ENCODE data around the gene RASGRF2.
"Not testable (repeated sequence)": the region's sequence is repeated elsewhere in the genome, so short reads cannot be mapped to it uniquely, and the experiment has no call there.

RASGRF2 gene

GRCh38 chr5:81251922-81252321 is 291.8 kb downstream of the RASGRF2 start:
- H3K9me3 ChIP-seq = no peaks in the 10 kb centered on the region
- no peak overlapping the region for H3K27ac ChIP-seq
- TF ChIP-seq CTCF (IDR thresholded peaks at IDR 0.05) = no peak
- no peak overlapping the region for H3K4me3 ChIP-seq (ENCODE audit: low read depth in 1 of 2, low read length in 1 of 2)
- H3K36me3 ChIP-seq = no peaks in the 10 kb centered on the region
- no peaks in the 10 kb centered on the region for H3K4me1 ChIP-seq (ENCODE audit: control insufficient read depth in 1 of 2, insufficient read depth in 1 of 2, low read depth in 1 of 2, low read length in 1 of 2)
- H3K27me3 ChIP-seq = no peaks in the 10 kb centered on the region

DNA sequence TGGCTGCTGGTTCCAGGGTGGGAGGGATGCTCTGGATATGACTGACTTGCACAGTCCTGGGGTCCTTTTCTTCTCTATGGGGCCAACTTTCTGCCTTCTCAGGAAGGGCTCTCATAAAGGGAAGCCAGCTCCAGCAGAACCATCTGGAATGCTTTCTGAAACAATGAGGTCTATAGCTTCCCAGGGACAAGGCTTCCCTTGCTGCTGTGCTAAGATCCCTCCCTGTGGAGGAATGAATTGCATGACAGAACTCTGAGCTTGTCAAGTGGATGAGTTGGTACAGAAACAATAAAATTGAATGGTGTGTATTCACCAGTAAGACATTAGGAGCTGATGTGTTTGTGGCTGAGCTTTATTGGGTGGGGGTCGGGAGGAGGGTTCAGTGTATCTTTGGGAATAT is 292.7 kb downstream of the RASGRF2 start:
- Histone ChIP-seq H3K9me3 (no peaks in the 10 kb centered on the region), H3K27ac (no peak overlapping the region), H3K36me3 (no peaks in the 10 kb centered on the region), H3K27me3 (no peaks in the 10 kb centered on the region), H3K4me1 (ENCODE audit: control insufficient read depth in 1 of 2, insufficient read depth in 1 of 2, low read depth in 1 of 2, low read length in 1 of 2) (peaks cover 0 to 1% of the 10 kb centered on the region in 2 experiments), H3K4me3 (ENCODE audit: low read depth in 1 of 2, low read length in 1 of 2) (no peak overlapping the region)
- TF ChIP-seq CTCF (IDR thresholded peaks at IDR 0.05) = no peak

DNA sequence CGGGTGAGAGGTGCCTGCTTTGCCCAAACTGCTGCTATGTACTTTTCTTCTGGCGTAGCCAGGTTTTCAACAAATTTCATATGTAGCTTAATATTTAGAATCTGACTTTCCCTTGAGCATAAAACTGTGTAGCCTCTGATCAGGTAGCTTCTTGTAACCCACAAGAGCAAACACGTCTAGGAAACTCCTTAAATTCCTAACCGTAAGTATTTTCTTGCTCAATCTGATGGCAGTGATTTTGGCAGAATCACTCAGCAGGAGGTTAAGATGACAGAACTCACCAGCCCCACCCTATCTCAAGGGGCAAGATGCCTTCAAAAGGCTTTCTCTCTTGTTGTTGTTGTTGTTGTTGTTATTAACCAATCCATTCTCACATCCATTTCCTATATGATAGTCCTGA is 293.7 kb downstream of the RASGRF2 start:
- Histone ChIP-seq H3K4me3 (ENCODE audit: low read depth in 1 of 2, low read length in 1 of 2) (no peak overlapping the region), H3K4me1 (ENCODE audit: control insufficient read depth in 1 of 2, insufficient read depth in 1 of 2, low read depth in 1 of 2, low read length in 1 of 2) (peaks cover 0 to 4% of the 10 kb centered on the region in 2 experiments), H3K9me3 (no peaks in the 10 kb centered on the region), H3K27ac (no peak overlapping the region), H3K27me3 (no peaks in the 10 kb centered on the region), H3K36me3 (no peaks in the 10 kb centered on the region)
- no peak for TF ChIP-seq CTCF (IDR thresholded peaks at IDR 0.05)

- H3K27ac ChIP-seq = no peak overlapping the region
- peaks cover 0 to 4% of the 10 kb centered on the region in 2 experiments for H3K4me1 ChIP-seq (ENCODE audit: control insufficient read depth in 1 of 2, insufficient read depth in 1 of 2, low read depth in 1 of 2, low read length in 1 of 2)
- no peaks in the 10 kb centered on the region for H3K27me3 ChIP-seq
- no peak overlapping the region for H3K4me3 ChIP-seq (ENCODE audit: low read depth in 1 of 2, low read length in 1 of 2)
- no peaks in the 10 kb centered on the region for H3K9me3 ChIP-seq
- TF ChIP-seq CTCF (IDR thresholded peaks at IDR 0.05) = no peak
- no peaks in the 10 kb centered on the region for H3K36me3 ChIP-seq
Observed at GRCh38 chr5:81254886-81255559, 294.9 kb downstream of the RASGRF2 start.

DNA sequence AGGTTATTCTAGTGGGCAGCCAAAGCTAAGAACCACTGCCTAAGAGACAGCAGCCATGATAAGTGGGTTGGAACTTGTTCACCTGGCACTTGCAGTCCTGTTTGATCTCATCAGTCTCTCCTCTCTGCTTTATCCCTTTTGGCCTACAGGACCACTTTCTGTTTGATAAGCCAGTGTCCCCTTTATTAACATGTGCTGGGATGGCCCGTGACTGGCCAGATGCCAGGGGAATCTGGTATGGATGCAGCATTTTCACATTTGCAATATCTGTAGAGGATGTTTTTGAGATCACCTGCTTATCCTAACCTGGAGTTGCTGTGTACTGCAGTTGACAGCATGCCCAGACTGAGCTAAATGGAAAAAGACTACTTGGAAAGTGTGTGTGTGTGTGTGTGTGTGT is 296.6 kb downstream of the RASGRF2 start:
- Histone ChIP-seq H3K36me3 (no peaks in the 10 kb centered on the region), H3K4me3 (ENCODE audit: low read depth in 1 of 2, low read length in 1 of 2) (no peak overlapping the region), H3K4me1 (ENCODE audit: control insufficient read depth in 1 of 2, insufficient read depth in 1 of 2, low read depth in 1 of 2, low read length in 1 of 2) (peaks cover 0 to 4% of the 10 kb centered on the region in 2 experiments), H3K27me3 (no peaks in the 10 kb centered on the region), H3K27ac (no peak overlapping the region), H3K9me3 (no peaks in the 10 kb centered on the region)
- TF ChIP-seq CTCF (IDR thresholded peaks at IDR 0.05) = no peak

DNA sequence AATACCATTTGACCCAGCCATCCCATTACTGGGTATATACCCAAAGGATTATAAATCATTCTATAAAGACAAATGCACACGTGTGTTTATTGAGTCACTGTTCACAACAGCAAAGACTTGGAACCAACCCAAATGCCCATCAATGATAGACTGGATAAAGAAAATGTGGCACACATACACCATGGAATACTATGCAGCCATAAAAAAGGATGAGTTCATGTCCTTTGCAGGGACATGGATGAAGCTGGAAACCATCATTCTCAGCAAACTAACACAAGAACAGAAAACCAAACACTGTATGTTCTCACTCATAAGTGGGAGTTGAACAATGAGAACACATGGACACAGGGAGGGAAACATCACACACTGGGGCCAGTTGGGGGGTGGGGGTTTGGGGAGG is 302.6 kb downstream of the RASGRF2 start:
- H3K27me3 ChIP-seq; H3K4me1 ChIP-seq (ENCODE audit: control insufficient read depth in 1 of 2, insufficient read depth in 1 of 2, low read depth in 1 of 2, low read length in 1 of 2); H3K27ac ChIP-seq; H3K36me3 ChIP-seq; H3K9me3 ChIP-seq; H3K4me3 ChIP-seq (ENCODE audit: low read depth in 1 of 2, low read length in 1 of 2): not testable (repeated sequence)
